GM12878 (cell line): ENCODE data around the gene KRTCAP3. TPM values are rescaled to one million over a fixed set of nuclear protein-coding genes. Genes with fewer than 3 reads are reported as not detected.

Experiments used
- ATAC-seq: fragments of 200-7000 bp; cut with Tn5 transposase; 3 replicates; pipeline ENCODE4 v1.9.1; 2020; ENCODE audit warnings: mild to moderate bottlenecking, moderate library complexity
- BruUV-seq: library from RNA; stranded (reverse); fragments of 400-500 nt; replicated peaks from 2 replicates; lab custom pipeline; 2021; lab: Mats Ljungman, UMichigan
- CTCF ChIA-PET: fragments of 300-600 bp; sonication (Branson Sonifier 250); formaldehyde crosslinking; extraction: SDS; loops from one replicate; lab custom pipeline; 2021; ENCODE audit warnings: inconsistent platforms; lab: Yijun Ruan, JAX
- POLR2A ChIA-PET: fragments of 350-600 bp; formaldehyde crosslinking; extraction: SDS; loops from one replicate; lab custom pipeline; 2021; ENCODE audit warnings: inconsistent platforms; lab: Charles Lee
- RAD21 ChIA-PET: fragments of 300-600 bp; sonication (Branson Sonifier 250); formaldehyde crosslinking; loops from one replicate; lab custom pipeline; 2023; ENCODE audit warnings: antibody characterized with exemption; ENCODE audit not compliant: unreplicated experiment; lab: Charles Lee
- SMC1A ChIA-PET: fragments of 300-600 bp; sonication (Branson Sonifier 250); formaldehyde crosslinking; loops from one replicate; lab custom pipeline; 2023; ENCODE audit not compliant: unreplicated experiment, uncharacterized antibody; lab: Charles Lee
- DNase-seq: peaks from one replicate; pipeline ENCODE4 v3.0.0-alpha.2; 2011; ENCODE audit warnings: low read depth, low spot score
- FAIRE-seq: peaks from 3 replicates; lab custom pipeline; 2011; peaks lifted over from hg19 to GRCh38; lab: Jason Lieb, UNC
- H2AFZ ChIP-seq: 2 replicates; pipeline ENCODE4 v1.6.0; 2011; ENCODE audit warnings: low read depth, low read length, control low read depth; ENCODE audit not compliant: control insufficient read depth
- H3K27ac ChIP-seq: 2 replicates; pipeline ENCODE4 v1.5.1; 2011; ENCODE audit warnings: control low read depth; ENCODE audit not compliant: control insufficient read depth, insufficient read depth
- H3K27me3 ChIP-seq, 2 experiments: replicated peaks in 1 of 2; 2 replicates each; pipeline versions ENCODE4 v1.6.0 to v1.6.1; 2011; ENCODE audit warnings: low read length in 1 of 2; ENCODE audit not compliant: control insufficient read depth in 2 of 2, insufficient read depth in 2 of 2
- H3K36me3 ChIP-seq, 2 experiments: 2 replicates each; pipeline ENCODE4 v1.5.1; 2011; ENCODE audit warnings: low read length in 1 of 2; ENCODE audit not compliant: control insufficient read depth in 2 of 2, insufficient read depth in 2 of 2
- H3K4me1 ChIP-seq: 2 replicates; pipeline ENCODE4 v1.6.1; 2011; ENCODE audit warnings: mild to moderate bottlenecking, low read length, moderate library complexity, mixed read lengths; ENCODE audit not compliant: control insufficient read depth, insufficient read depth
- H3K4me2 ChIP-seq: 2 replicates; pipeline ENCODE4 v1.6.0; 2011; ENCODE audit warnings: control low read depth; ENCODE audit not compliant: control insufficient read depth, insufficient read depth
- H3K4me3 ChIP-seq: fragments of 200-600 bp; sonication (generic); 2 replicates; pipeline ENCODE4 v1.5.1; 2016
- H3K79me2 ChIP-seq: 2 replicates; pipeline ENCODE4 v1.6.0; 2011; ENCODE audit warnings: low read length; ENCODE audit not compliant: control insufficient read depth, insufficient read depth
- H3K9ac ChIP-seq: 2 replicates; pipeline ENCODE4 v1.8.0; 2011; ENCODE audit warnings: low read length, control low read depth, mixed read lengths; ENCODE audit not compliant: control insufficient read depth, insufficient read depth
- H3K9me3 ChIP-seq: replicated peaks from 3 replicates; pipeline ENCODE4 v1.5.1; 2011; ENCODE audit warnings: mild to moderate bottlenecking, low read length; ENCODE audit not compliant: control insufficient read depth, insufficient read depth
- H4K20me1 ChIP-seq: 2 replicates; pipeline ENCODE4 v1.6.0; 2011; ENCODE audit not compliant: control insufficient read depth, insufficient read depth
- E2F4 ChIP-seq: IDR thresholded peaks from 2 replicates; pipeline ENCODE4 v1.6.1; 2012; ENCODE audit warnings: low read depth, low read length, improper control_type of control experiment
- ETV6 ChIP-seq, 2 experiments: fragments of 450-650 bp in 1 of 2; IDR thresholded peaks in 1 of 2; conservative IDR thresholded peaks in 1 of 2; 2 replicates each; pipeline ENCODE4 v1.6.1; 2014; ENCODE audit warnings: antibody characterized with exemption in 1 of 2, borderline replicate concordance in 1 of 2, low read depth in 1 of 2, mild to moderate bottlenecking in 1 of 2, moderate library complexity in 1 of 2
- HDGF ChIP-seq: fragments of 450-650 bp; IDR thresholded peaks from 2 replicates; pipeline ENCODE4 v1.6.1; 2016; ENCODE audit warnings: antibody characterized with exemption
- IRF3 ChIP-seq: fragments of 450-650 bp; IDR thresholded peaks from 2 replicates; pipeline ENCODE4 v1.6.1; 2014; ENCODE audit warnings: mild to moderate bottlenecking
- KAT2A ChIP-seq: conservative IDR thresholded peaks from 2 replicates; pipeline ENCODE4 v1.6.1; 2011; ENCODE audit warnings: low read depth, low read length; ENCODE audit not compliant: control insufficient read depth
- KLF5 ChIP-seq: fragments of 450-650 bp; IDR thresholded peaks from 2 replicates; pipeline ENCODE4 v1.6.1; 2014; ENCODE audit warnings: mild to moderate bottlenecking; ENCODE audit not compliant: partially characterized antibody
- MTA3 ChIP-seq: IDR thresholded peaks from 2 replicates; pipeline ENCODE4 v1.6.1; 2012; ENCODE audit warnings: low read length, inconsistent platforms, borderline replicate concordance
- NBN ChIP-seq: fragments of 450-650 bp; IDR thresholded peaks from 2 replicates; pipeline ENCODE4 v1.6.1; 2016
- RFX5 ChIP-seq: IDR thresholded peaks from 2 replicates; pipeline ENCODE4 v1.6.1; 2011; ENCODE audit warnings: low read depth, low read length, improper control_type of control experiment
- SIN3A ChIP-seq: IDR thresholded peaks from 2 replicates; pipeline ENCODE4 v1.6.1; 2012; ENCODE audit warnings: low read depth, low read length, improper control_type of control experiment
- SIX5 ChIP-seq: IDR thresholded peaks from 2 replicates; pipeline ENCODE4 v1.6.1; 2011; ENCODE audit warnings: mild to moderate bottlenecking, low read depth, low read length, moderate library complexity; ENCODE audit not compliant: severe bottlenecking
- STAT3 ChIP-seq: IDR thresholded peaks from 2 replicates; pipeline ENCODE4 v1.6.1; 2011; ENCODE audit warnings: low read depth, low read length, improper control_type of control experiment
- ZNF622 ChIP-seq: fragments of 450-650 bp; IDR thresholded peaks from 2 replicates; pipeline ENCODE4 v1.6.1; 2017; ENCODE audit warnings: mild to moderate bottlenecking, inconsistent platforms
- ZNF687 ChIP-seq: fragments of 450-650 bp; IDR thresholded peaks from 2 replicates; pipeline ENCODE4 v1.6.1; 2017; ENCODE audit warnings: mild to moderate bottlenecking, moderate library complexity
- WGBS: methylation state at CpG from one replicate; pipeline ENCODE4 v1.1.6; 2016; ENCODE audit warnings: low lambda C conversion rate; ENCODE audit not compliant: insufficient replicate concordance, insufficient coverage; ENCODE audit errors: missing lambda C conversion rate; 5-methylcytosine and 5-hydroxymethylcytosine counted together
- in situ Hi-C: fragments of 300-500 bp; cut with MboI; formaldehyde crosslinking; loops from 9 replicates; pipeline ENCODE4 v1.14.3; 2018; ENCODE audit warnings: mixed read lengths
- intact Hi-C: fragments of 100-400 bp; cut with micrococcal nuclease; formaldehyde crosslinking; loops from one replicate; pipeline ENCODE4 v1.14.2; 2022; ENCODE audit not compliant: unreplicated experiment
- polyA plus RNA-seq, 11 experiments: library from polyadenylated mRNA; depleted of rRNA in 4 of 11; unstranded in 6 of 11; stranded (reverse) in 5 of 11; fragments of >200 nt; fragmentation: Nextera tagmentation in 4 of 11; fragmentation: Illumina TruSeq in 1 of 11; extraction: Ambion mirVana in 4 of 11; extraction: Trizol in 1 of 11; gene quantifications; 1 replicate in 1 of 11; 2 replicates in 10 of 11; pipeline versions ENCODE4 v1.2.1 to v1.2.3, GENCODE V29; 2011 to 2016; ENCODE audit warnings: inconsistent platforms in 2 of 11, missing spikeins in 2 of 11, low read depth in 1 of 11
- total RNA-seq, 4 experiments: library from RNA; depleted of rRNA in 3 of 4; stranded (reverse); fragments of >200 nt in 3 of 4; fragmentation: Illumina TruSeq in 1 of 4; extraction: Trizol in 1 of 4; gene quantifications; 2 replicates each; pipeline versions ENCODE4 v1.2.1 to v1.2.3, GENCODE V29; 2013 to 2021
- TF ChIP-seq, protein P1 (sequence below): IDR thresholded peaks from 2 replicates; pipeline ENCODE4 v1.6.1; 2011; ENCODE audit warnings: mild to moderate bottlenecking, low read depth, low read length, moderate library complexity; ENCODE audit not compliant: insufficient replicate concordance

KRTCAP3 gene
- total and polyA plus RNA-seq, 10 of the 15 experiments (the other 5 are each of a cell fraction or from before 2014, with no cell fraction given), result 0.26 to 2.2 (median 0.82) TPM; not detected in 1

GRCh38 chr2:27445615-27446014 is 3.4 kb downstream of the KRTCAP3 start:
- ChIA-PET CTCF (interaction anchor here (1.1 to 1.5 kb wide), 2 partner anchors 17 to 237 kb away, joined by 3 to 4 read pairs; partner anchors contain the start of gene NRBP1), POLR2A (interaction anchor here (0.8 to 1.1 kb wide), 2 partner anchors 61 to 76 kb away, joined by 4 read pairs; no protein-coding TSS in a partner anchor), RAD21 (no interaction called here), SMC1A (interaction anchor here (1.0 to 1.1 kb wide), 2 partner anchors 8 to 17 kb away, joined by 3 read pairs; no protein-coding TSS in a partner anchor)
- Histone ChIP-seq H3K9ac (no peak overlapping the region), H3K27me3 (no peaks in the 10 kb centered on the region), H3K4me3 (no peak overlapping the region), H3K36me3 (peaks cover 6 to 12% of the 10 kb centered on the region in 2 experiments), H2AFZ (no peak overlapping the region), H3K4me2 (no peak overlapping the region), H4K20me1 (no peaks in the 10 kb centered on the region), H3K27ac (no peak overlapping the region), H3K4me1 (no peaks in the 10 kb centered on the region), H3K79me2 (no peaks in the 10 kb centered on the region), H3K9me3 (no peaks in the 10 kb centered on the region)
- intact Hi-C loops (no loop called here), in situ Hi-C loops (no loop called here)
- no peak for DNase-seq
- no peak for FAIRE-seq
- WGBS, result 97% methylated on average over 8 of the region's 8 CpGs
- no TSS peak for BruUV-seq
- no peak for ATAC-seq
- TF ChIP-seq RFX5 (no peak), E2F4 (no peak), IRF3 (no peak), NBN (no peak), STAT3 (no peak), KAT2A (no peak), ETV6 (conservative IDR thresholded peaks at IDR 0.05 in 1 of 2, IDR thresholded peaks at IDR 0.05 in 1 of 2; ENCODE audit: borderline replicate concordance in 1 of 2, low read depth in 1 of 2) (no peak), HDGF (no peak), MTA3 (no peak), KLF5 (no peak), ZNF687 (no peak), SIX5 (no peak), SIN3A (no peak), ZNF622 (no peak)
- TF ChIP-seq, protein P1, sequence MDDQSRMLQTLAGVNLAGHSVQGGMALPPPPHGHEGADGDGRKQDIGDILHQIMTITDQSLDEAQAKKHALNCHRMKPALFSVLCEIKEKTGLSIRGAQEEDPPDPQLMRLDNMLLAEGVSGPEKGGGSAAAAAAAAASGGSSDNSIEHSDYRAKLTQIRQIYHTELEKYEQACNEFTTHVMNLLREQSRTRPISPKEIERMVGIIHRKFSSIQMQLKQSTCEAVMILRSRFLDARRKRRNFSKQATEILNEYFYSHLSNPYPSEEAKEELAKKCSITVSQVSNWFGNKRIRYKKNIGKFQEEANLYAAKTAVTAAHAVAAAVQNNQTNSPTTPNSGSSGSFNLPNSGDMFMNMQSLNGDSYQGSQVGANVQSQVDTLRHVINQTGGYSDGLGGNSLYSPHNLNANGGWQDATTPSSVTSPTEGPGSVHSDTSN, result no peak
